ENCODE data around the gene CAMTA1.
A peak's percentile ranks its signal among the peaks of the same experiment; 100 is the strongest.

Gene CAMTA1

DNA sequence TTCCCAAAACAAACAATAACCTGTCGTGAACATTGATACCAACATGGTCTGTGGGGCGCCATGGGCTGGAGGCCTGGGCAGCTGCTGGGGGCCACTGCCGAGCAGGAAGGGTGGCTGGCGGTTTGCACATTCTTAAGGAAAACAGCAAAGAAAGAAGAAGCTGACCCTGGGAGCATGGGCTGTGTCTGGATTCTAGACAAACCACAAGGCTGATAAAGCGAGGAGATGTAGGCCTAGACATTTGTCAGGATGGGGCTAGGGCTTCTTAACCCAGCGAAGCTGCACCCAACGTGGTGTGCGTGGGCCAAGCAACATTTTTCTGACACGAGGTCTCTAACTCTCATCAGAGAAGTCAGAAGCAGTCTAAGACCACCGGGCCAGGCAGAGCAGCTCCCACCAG, 663.7 kb downstream of the CAMTA1 start:
- no peak for DNase-seq

DNA sequence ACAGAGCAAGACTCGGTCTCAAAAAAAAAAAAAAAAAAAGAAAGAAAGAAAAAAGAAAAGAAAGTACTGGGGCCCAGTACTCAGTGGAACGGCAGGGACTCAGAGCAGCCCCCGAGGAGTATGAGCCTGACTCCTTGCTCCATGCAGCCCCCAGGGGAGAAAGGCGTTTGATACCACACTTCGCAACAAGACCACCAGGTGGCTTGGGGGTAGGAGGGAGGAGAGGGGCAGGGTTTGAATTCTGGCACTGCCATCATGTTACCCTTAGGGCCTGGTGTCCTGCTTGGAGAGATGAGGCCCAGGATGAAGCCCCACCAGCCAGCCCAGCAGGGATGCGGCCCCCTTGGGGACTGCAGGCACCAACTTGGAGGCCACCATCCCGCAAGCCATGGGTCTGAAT, 664.5 kb downstream of the CAMTA1 start:
- no peak for DNase-seq

DNA sequence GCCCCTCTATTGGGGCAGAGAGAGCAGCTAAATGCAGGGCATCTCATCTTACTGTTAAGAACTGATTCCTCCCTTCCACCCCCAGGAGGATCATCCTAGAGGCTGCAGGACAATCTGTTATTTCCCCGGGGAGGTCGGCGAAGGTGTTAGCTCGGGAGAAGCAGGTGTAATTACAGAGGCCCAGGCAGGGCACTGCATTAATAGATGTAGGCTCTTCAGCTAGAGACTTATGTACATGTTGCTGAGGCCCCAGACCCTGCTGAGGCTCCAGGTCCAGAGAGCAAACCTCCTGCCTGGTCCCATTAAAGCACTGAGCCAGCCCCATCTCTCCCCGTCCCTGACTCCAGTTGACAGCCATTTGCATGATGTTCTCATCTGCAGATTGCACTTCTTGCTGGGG, 665.6 kb downstream of the CAMTA1 start:
- DNase-seq = no peak

DNA sequence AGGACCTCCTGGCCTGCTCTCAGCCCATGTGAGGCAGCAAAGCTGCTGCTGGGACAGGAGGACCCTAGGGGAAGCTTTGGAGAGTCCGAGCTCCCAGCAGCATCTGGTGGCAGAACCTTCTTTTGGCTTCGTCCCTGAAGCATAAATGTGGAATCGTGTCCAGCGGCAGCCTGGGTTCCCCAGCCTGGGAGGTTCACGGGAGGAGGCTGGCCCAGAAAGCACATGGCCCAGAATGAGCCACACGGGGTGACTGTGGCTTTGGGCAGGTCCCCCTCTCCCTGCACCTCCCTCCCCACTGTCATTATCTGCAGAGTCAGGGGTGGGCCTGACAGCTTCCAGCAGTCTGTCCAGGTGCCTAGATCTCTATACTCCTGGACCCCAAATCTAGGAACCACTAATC, 667.8 kb downstream of the CAMTA1 start:
- no peak for DNase-seq

DNA sequence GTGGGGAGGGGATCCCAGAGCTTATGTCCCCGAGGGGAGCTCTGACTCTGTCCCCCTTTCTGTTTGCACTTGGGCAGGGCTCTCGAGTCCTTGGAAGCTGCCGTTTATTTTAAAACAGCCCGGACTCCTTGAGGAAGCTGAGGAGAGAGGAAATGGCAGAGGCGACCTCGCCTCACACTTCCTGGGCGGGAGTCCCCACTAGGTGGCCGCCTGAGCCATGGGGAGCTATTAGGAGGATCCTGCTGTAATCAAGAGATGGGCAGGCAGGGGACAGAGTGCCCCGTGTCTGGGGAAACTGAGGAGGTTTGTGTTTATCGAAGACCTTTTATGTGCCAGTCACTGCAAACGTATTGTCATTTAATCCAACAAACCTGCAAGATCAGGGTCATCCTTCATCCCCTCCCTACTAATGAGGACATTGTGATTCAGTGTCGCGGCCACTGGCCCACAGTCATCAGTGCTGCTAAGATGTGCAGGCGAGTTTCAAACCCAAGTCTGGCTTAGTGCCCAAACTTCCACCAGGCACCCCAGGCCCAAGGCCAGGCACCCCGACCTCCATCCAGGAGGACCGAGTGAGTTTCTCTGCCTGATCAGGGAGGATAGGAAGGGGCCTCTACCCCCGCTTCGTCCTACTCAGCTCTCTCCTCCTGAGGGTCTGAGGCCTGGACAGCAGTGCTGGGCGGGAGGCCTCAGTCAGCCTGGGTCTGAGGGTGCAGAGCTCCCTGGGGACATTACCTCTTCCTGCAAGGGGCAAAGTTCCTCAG, 669.0 kb downstream of the CAMTA1 start:
- DNase-seq = no peak

DNA sequence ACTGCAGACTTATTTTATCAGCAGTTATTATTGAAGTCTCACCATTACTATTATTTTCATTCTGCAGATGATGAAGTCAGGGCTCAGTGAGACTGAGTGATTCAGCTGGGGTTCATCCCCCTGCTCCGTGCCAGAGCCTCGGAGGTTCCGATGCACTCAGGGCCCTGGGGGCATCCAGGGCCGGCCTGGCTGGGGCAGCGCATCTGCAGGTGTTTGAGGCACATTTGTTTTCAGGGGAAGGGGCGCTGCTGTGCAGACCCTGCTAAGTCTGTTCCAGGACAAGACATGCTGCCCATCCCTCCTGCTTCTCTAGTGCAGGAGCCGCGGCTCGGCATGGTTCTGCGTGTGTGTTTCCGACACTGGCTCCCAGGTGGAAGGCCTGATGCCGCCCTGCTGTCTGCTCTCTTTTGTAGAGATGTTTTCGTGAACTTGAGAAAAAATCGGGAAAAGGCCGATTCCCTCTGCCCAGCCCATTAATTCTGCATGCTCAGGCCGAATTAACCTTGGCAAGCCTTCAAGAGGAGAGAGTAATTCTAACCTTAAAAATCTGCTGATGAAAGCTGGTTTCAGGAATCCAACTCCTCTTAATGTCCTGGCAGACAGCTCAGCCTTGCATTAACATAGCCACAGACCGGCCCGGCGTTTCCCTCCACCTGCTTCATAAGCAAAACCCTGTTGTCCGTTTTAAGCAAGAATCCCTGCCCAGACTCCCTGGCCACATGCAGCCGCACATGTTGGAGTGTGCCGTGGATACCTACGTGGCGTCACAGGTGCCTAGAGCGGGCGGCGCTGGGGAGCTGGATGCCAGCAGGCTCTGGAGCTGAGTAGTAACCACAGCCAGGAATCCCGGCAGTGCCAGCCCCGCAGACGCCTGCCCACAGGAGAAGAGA, 669.9 kb downstream of the CAMTA1 start:
- no peak for DNase-seq

DNA sequence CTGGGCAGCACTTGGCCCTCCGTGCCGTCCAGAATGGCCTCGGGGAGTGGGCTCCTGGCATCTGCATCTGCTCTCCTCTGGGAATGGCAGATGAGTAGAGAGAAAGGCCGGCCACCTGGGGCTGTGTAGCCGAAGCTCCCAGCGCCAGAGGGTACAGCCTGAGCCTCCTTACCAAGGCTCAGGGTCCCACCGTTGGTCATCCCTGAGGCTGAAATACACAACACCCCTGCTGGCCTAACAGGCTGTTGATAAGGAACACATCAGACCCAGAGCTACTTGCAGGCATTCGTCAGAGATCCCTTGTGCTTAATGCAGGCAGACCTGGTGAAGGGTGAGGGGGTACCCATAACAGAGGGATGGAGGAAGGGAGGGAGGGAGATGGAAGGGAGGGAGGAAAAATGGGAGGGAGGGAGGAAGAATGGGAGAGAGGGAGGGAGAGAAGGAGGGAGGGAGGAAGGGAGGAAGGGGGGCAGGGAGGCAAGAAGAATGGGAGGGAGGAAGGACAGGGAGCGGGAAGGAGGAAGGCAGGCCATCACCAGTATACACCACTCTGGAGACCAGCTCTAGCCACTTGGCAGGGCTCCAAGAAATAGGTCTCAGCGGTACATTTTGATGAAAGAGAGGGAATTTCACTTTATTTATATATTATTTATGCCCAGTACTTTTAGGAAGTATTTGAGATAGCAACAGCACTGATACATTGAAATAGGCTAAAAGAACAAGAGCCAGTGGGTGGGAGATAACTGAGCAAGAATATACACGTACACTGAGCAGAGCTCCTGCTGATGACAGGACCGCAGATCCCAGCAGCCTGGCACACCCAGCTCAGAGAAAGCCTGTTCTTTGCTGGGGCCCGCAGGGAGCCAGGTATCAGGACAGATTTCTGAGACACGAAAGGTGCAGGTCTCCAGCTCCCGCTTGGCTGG, 670.8 kb downstream of the CAMTA1 start:
- DNase-seq = no peak

DNA sequence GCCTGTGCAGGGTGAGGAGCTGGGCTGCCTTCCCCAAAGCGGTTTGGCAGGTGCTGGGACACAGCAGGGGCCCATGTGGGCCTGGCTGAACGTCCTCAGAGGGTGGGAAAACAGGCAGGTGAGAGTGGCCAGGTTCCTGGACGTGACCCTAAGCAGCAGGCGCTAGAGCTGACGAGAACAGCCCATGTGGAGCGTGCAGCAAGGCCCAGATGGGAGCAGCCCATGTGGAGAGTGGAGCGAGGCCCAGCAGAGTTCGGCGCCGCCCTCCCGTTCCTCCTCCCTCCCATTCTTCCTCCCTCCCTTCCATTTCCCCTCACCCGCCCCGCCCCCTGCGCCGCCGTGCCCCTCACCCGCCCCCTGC, 671.4 kb downstream of the CAMTA1 start:
- DNase-seq = no peak

DNA sequence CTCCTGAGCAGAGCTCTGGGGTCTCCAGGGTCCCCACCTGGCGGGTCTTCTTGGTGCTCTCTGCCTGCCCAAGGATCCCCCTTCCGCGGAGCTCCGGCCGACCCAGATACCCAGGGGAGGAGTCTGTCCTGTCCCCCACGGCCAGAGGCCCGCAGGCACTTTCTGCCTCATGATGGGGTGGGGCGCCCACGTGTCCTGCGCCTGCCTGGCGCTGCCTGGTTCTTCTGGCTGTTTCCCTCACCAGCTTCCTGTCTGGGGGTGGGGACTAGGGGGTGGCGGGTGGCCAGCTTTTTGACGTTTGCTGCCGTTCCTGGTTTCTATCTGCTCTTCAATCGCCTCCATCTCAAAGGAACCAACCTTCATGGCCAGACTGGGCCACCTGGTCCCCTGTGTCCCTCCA, 672.6 kb downstream of the CAMTA1 start:
- DNase-seq = no peak

DNA sequence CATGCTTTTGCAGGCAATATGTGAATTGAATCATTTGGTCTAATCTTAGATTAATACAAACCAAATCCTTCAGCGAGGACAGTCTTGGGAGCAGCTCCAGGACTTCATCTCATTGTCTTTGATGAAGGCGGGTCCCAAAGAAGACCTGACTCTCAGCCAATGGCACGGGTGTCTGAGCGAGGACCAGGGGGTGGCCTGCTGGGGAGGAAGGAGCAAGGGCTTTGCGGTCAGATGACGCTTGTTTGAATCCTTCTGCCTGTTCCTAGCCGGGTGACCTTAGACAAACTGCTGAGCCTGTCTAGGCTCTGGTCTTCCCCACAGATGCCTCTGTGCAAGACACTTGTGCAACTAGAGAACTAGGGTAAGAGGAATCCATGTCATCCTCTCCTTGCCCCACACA, 673.7 kb downstream of the CAMTA1 start:
- DNase-seq = no peak

DNA sequence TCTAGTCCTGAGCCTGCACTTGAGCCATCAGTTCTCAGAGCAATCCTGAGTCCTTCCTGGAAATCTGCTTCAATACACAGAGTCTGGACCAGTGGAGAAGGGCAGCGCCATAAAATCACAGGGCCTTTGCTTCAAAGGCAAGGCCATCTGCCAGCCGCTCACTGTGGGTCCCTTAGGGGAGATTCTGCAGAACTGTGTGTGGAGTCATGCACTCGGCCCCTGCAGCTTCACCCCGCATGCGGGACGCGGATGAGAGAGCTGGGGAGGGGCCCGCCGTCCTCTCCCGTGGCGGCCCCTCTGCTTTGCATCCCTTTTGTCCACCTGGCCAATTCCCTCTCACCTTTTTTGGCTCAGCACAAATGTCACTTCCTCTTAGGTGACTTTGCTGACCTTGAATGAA, 674.7 kb downstream of the CAMTA1 start:
- DNase-seq = no peak

DNA sequence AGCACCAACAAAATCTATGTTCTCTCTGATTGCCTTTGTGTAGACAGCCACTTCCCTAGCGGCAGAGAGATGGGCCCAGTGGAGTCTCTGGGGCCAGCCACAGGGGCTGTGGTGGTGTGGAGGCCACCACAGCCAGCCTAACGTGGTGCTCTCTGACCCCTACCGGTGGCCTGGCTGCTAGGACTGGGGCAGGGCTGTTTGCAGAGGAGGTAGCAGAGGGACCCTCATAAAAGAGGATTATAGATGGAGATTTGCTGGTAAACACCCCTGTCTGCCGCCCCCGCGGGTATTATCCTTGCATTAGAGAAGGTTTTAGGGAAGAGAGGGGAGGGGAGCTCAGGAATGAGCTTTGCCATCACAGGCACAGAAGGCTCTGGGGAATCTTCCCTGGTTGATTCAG, 675.6 kb downstream of the CAMTA1 start:
- no peak for DNase-seq

DNA sequence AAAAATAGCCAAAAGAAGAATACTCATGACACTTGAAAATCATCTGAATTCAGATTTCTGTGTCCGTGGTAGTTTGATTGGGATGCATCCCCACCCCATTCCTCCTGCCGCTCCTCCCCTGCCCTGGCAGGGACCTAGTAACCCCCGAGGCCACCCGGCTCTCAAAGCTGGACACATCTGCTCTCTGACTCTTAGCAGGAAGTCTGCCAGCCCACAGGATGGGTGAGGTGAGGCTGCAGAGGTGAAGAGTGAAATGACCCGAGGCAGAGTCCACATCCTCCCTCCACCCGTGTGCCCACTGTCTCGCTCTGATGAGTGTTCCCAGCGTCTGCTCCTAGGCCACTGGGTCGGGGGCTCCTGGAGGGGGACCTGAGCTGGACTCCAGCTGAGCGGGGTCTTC, 677.4 kb downstream of the CAMTA1 start:
- DNase-seq = no peak

DNA sequence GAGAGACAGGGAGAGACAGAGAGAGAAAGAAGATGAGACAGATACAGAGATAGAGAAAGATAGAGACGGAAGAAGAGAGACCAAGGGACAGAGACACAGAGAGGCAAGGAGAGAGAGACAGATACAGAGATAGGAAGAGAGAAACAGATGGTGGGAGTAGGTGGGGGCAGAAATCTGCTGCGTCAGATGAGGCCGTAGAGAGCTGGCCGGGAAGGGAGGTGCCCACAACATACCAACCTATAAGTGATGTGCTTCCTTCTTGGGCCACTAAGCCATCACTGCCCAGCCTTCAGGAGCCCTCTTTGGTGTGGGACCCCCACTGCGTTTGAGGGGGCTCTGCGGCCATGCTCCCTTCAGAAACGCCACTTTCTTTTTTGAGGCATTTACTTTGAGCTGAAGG, 678.3 kb downstream of the CAMTA1 start:
- no peak for DNase-seq

DNA sequence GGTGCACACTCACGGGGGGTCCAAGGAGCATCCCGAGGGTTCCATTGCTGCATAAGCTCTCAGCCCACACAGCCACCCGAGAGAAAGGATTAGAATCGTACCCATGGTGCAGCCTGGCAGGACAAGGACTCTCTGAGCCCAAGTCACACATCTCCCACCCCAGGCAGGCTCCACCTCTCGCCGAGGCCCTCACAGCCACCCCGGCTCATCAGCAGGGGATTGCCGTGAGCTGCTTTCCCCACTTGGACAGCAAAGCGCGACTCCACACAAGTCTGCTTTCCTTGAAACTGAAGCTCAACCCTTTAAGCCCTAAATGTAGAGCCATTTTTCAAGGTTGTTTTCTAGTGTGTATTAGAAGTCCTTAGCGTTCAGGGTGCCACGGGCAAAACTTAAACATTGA, 679.5 kb downstream of the CAMTA1 start:
- DNase-seq = no peak

DNA sequence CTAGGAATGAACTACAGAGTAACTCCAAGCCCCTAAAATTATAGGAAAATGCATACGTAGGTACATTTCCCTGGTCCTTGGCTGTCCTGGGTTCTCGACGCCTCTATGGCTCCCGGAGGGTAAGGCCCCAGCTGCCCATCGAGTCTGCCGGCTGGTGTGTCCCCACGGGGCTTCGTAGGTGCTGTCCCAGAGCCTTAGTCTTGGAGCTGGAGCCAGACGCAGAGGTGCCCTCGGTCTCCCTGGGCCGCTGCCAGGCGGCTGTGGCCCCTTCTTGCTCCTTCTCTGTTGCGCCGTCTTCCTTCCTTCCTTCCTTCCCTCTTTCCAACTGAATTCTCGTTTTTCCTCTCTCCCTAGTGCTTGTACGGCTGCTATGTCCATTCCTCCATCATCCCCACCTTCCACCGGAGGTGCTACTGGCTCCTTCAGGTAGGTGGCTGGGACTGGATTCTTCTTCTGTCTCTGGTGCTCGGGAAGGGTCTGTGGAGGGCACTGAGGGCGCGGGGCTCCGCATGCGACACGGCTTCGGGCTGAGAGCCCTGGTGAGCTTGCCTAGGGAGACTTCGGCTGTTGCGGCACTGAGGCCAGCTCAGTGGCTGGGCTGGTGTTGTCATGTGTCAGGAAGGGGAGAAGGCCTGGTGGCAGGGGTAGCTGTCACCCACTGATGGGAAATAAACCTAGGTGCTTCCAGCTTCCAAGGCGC, 682.4 kb downstream of the CAMTA1 start:
- DNase-seq = no peak

DNA sequence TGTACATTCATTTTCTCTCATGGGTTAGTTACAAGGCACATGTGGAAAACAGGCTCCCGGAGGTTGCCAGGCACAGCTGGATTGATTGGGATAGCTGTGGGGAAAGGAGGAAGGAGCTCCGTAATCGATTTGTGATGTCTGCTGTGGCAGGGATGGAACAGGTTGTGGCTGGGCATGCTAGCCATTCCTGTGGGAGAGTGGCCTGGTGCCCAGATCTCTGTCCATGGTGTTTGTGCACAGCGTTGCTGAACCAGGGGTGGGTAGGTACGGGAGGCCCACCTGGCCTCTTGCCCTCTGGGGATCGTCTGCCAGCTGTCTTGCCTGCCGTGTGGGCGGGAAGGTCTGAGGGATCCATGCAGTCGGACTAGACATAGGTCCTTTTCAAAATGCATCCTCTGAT, 683.0 kb downstream of the CAMTA1 start:
- no peak for DNase-seq

DNA sequence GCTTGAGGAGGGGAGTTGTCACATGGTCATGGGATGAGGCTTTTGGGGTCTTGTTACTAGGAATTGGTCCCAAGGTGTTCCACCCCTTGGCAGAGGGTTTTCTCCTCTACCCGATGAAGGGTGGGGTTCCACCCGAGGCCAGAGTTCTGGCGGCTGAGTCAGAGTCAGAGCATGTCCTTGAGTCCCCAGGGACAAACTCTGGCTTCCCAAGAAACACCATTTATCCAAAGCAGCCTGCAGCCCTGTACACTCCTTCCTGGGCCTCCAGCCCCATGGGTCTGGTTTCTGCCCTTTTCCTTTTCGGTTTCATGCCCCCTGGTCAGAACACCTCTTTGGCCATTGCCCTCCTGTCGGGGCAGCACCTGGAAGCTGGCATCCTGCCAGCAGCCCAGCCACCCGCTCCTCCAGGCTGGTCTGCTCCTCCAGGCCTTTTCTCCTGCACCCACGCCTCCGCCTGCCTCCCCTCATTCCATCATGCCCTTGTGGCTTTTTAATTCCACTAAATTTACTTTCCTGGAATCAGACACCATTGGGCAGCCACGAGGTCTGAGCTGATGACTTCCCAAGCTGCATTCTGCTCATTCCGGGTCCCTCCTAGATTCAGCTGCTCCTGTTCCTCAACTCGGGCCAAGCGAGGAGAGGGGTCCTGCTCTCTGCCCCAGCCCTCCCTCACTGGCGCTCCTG, 684.1 kb downstream of the CAMTA1 start:
- no peak for DNase-seq

DNA sequence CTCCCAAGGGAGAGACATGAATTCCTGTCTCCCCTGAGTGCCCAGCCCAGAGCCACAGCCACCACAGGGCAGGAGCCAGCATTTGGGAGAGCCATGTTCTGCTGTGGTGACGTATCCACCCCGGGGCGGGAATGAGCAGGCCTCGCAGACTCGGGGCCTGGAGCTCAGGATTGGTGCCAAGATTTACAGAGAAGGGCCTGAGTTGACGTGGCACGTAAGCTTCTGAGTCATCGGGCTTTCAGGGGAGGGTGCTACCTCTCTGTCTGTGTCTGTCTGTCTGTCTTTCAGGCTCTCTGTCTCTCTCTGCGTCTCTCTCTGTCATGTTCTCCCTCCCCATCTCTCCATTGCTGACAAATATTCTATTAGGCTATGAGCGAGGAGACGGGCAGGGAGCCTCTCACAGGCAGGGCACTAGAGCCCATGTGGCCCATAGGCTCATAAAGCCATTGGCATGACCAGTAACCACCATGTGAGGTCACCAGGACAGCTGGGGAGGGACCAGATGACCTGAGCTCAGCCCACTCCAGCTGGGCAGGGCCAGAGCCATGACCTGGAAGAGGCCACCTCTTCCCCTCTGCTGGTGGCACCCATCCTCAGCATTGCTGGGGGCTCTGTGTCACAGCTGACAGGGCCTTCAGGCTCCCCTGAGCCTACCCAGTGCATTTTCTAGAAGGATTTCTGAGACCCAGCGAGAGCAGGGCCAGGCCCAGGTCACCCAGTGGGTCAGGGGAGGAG, 685.8 kb downstream of the CAMTA1 start:
- DNase-seq = peak; percentile 6

DNA sequence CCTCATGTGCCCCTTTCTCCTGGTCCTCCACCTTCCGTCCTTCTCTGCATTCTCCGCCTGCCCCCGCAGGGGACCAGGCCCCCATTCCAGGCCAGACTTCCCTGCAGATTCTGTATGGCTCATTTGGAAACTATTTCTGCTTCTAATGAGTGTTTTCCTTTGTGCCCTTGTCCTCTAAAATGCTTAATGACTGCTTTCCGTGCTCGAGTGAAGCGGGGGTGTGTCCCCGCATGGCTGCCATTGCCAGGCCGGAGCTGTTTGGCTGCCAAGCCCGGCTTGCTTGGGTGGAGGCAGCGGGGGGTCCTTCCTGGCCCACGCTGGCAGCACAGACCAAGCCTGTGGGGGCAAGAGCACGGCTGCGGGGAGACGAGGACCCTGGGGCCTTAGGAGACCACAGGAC, 686.6 kb downstream of the CAMTA1 start:
- DNase-seq = no peak
